Right ventricle myocardium inferior (tissue), 1 donor: ENCODE data around the gene TGDS. TPM values are rescaled to one million over a fixed set of nuclear protein-coding genes. Genes with fewer than 3 reads are reported as not detected.

Experiments used
- ATAC-seq: fragments of 200-7000 bp; cut with Tn5 transposase; one replicate; pipeline ENCODE4 v1.9.1; 2020; ENCODE audit warnings: mild to moderate bottlenecking, moderate library complexity
- DNase-seq: peaks from one replicate; pipeline ENCODE4 v3.0.0; 2021; ENCODE audit errors: missing footprints
- intact Hi-C: fragments of 100-400 bp; cut with DNase I; formaldehyde crosslinking; loops from one replicate; pipeline ENCODE4 v1.11.0; 2022
- total RNA-seq: library from RNA; stranded (reverse); fragmentation: NEBNext Ultra II Directional; extraction: Animal tissue kit (Norgen Biotek cat#: 25700); gene quantifications from one replicate; pipeline ENCODE4 v1.2.1, GENCODE V29; 2021
- donor health status: DM: no; HTN: yes; CAD: no; lungs with severe emphysema.

TGDS gene
- total RNA-seq, 1 donor from 2014 or later = 5.2 TPM

DNA sequence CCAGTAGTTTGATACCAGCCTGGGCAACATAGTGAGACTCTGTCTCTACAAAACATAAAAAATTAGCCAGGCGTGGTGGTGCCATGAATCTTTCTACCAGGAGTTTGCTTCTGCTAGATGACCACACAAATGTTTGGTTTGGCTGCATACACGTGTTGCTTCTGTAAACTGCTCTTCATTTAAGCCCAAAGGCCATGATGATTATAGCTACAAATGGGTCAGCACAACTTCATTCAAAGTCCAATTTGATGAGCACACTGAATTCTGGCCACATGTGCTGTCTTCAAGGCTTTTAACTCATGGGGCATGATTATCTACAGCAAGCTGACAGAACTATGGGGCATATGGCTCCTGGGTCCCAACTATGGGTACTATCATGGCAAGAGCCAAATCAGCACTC is 70.2 kb downstream of the TGDS start:
- DNase-seq (no peak), ATAC-seq (no peak)
- intact Hi-C loops = no loop called here

DNA sequence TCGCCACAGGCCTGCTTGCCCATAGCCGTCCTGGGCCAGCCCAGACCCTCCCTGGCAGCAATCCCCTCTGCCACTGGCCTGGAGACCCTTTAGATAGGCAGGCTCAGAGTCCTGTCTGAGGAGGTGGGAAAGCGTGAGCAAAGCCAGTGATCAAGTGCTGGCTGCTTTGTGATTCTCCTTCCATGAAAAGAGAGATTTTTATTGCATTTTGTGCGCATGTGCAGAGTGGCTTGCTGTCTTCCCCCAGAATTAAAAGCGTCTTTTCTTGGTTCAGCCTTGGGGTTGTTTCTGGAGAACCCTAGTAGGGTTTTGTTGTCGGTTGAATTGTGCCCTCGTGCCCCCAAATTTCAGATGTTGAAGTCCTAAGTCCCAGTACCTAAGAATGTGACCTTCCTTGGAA is 71.5 kb downstream of the TGDS start:
- ATAC-seq (no peak), DNase-seq (no peak)
- intact Hi-C loops = no loop called here

Other genes starting within 250 kb of the TGDS start
- gene DCT, start 116.5 kb downstream of the TGDS start, total RNA-seq = 0.32 TPM
- 5.7 TPM for gene GPR180, start 5.7 kb upstream of the TGDS start, total RNA-seq
- gene SOX21, start 116.4 kb upstream of the TGDS start, total RNA-seq = not detected